Limb (tissue), 2 donors: ENCODE data around the gene DEXI.

Source experiments
- DNase-seq, 2 donors: peaks; one replicate each; pipeline ENCODE4 v3.0.0-alpha.2; 2016; ENCODE audit errors: extremely low spot score in 2 of 2

DEXI gene

DNA sequence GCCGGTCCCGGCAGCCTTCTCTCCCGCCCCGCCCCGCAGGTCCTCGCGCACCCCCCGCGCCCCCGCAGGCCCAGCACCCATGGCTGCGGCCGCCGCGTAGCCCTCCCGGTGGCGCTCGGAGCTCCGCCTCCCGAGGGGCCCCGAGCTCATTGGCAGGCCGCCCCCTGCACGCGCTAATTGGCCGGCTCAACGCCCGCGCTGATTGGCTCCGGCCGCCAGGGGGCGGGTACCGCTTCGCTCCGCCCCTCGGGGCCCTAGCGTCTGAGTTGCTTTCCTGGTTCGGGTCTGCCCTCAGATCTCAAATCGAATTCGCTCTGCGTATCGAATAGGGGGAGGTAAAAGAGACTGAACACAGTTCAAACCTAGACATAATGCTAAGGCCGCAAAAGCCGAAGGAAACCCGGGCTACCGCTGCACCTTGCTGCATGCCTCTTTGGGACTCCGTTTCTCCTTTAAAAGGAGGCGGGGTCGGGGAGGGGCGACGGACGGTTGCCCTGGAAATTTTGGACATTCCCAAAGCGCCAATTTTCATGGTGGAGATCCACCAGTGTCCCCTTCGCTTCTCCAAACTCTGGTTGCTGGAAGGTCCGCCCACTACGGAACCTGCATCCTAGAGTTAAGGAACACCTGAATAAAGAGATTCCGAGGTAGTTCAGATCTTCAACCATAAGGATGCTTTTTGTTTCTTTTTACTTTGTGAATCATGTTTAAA, at the start of gene DEXI:
Gene DEXI, minus strand, starts transcription at position 117 of the 712 bp plus-strand sequence. CDS start 463 bp downstream, outside the sequence.
- peak; percentile 89 to 96 for DNase-seq

DNA sequence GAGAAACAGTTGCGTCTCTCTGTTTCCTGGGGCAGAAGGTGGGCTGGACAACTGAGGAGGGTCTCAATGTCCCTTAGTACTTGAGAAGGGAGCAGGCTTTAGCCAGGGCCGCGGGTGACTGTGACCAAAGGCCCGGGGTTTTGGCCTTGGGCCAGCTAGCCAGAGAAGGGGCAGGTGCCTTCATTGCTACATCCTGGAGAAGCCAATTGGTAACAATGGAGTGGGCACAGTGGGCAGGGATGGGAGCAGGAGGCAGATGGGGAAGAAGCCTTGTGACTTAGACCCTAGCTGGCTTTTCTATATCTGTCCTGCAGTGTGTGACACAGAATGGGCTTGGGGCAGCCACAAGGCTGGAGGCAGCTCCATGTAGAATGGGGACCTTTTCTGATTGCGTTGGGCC, 48.1 kb upstream of the DEXI start:
- no peak for DNase-seq

DNA sequence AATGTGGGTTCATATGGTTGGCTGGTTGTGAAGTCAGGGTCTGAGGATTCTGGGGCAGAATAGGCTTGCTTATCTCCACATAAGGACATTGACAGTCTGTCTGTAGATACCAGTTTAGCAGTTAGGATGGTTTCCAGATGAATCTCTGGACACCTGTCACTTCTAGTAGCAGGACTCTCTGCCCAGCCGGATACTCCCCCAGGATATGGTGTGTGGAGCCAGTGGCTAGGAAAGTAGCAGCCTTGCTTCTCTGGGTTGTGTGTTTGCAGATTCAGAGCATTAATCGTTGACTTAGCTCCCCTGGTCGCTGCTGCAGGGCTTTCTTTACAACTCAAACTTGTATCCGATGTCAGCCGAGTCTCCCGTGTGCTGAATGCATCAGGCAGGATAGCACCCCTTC, 47.3 kb upstream of the DEXI start:
- DNase-seq = no peak

DNA sequence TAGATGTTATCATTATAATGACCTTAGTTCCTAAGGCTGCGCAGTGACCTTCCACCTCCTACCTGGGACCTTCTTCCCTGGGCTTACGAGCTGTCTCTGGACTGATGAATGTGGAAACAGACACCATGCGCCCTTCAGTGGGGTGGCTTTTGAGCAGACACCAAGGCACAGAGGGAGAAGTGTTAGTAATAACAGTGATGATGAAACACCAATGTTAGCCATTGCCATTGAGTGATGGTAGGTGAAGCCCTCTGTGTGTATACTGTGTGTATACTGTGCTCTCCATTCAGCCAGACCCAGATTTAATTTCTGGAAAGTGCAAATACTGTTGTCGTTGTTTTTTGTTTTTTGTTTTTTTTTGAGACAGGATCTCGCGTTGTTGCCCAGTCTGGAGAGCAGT, 46.6 kb upstream of the DEXI start:
- no peak for DNase-seq

DNA sequence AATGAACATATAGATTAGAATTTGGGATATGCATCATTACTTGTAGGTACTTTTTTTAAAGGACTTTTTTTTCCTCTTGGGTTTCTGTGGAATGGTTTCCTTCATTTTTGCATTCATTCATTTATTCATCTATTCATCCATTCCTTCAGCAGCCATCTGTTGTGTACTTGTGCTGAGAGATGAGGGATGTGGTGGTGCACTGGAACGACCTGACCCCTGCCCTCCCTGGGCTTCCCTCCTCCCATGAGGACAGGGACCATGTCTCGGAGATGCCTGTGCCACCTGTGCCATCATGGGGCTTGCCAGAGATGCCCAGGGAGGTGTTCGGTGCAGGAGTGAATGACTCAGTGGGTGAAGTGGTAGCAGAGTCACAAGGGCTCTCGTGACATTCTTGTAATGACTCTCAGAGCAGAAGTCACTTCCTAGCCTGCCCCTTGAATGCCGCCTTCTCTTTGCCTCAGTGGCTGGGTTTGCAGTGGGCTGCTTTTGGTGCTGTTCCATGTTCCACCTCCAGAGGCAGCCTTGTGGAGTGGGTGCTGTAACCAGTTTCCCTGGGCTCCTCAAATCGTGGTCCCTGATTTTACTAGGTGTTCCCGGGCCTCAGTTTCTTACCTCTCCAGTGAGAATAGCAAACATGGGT, 46.0 kb upstream of the DEXI start:
- no peak for DNase-seq

DNA sequence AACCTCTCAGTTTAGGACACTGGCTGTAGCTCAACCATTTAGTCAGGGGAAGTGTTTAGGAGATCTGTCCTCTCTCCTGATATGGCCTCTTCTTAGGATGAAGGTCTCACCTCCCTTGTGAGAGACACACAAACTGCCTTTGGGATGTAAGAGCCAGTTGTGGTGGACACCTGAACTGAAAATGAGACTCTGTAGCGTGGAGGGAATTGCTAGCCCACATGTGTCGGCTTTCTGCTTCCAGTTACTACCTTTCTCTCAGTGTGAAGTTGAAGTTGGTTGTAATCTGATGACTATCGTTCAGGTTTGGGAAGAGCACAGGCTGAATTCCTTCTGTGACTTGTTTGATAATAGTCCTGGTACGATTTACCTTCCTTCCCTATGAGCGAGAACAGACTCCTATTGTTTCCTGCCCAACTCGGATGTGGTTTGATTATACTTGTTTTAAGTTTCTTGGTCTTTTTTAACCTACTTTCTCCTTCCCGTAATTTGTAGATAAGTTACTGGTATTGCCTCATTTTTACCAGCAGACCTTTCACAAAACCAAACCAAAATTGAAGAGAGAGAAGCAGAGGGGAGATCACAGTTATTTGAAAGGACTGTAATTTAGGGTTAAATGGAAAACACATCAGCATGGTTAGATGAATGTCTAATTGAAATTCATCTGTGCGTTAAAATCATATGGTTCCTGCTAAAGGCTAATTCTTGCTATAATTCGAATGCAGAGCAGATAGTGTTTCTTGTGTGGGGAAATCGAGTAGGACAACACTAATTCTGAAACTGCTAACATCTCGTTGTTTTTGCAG, 45.3 kb upstream of the DEXI start:
- no peak for DNase-seq

DNA sequence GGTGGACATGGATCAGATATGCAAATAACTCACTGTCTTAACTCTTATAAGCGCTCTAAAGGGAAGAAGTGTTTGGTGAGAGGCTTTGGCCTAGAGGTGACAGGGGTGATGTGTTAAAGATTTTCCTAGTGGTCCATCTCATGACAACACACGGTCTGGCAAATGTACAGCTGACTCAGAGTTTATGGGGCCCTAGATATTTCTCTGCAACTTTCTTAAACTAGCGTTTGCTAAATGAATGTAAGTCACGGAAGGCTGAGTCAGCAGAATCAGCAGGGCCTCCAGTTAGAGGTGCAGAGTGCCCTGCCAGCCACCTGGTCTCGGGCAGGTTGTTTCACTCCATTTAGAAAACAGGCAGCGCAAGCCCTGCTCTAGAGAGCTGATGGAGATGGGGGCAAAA, 42.2 kb upstream of the DEXI start:
- no peak for DNase-seq

DNA sequence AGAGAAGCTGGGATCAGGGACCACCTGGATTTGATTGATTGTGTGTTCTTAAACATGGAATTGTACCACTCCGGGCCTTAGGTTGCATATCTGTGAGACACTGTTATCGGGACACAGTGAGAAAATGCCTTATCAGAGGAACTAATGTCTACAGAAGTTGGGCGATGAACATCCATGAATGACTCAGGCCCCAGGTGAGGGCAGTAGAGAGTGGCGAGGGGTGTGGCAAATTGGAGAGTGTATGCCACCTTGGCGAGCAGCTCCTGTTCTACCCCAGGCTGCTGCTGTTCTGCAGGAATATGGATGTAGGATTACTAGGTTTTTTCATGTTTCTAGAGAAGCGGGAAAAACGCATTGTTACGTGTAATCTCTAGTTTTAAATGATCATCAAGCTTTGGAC, 40.9 kb upstream of the DEXI start:
- no peak for DNase-seq

DNA sequence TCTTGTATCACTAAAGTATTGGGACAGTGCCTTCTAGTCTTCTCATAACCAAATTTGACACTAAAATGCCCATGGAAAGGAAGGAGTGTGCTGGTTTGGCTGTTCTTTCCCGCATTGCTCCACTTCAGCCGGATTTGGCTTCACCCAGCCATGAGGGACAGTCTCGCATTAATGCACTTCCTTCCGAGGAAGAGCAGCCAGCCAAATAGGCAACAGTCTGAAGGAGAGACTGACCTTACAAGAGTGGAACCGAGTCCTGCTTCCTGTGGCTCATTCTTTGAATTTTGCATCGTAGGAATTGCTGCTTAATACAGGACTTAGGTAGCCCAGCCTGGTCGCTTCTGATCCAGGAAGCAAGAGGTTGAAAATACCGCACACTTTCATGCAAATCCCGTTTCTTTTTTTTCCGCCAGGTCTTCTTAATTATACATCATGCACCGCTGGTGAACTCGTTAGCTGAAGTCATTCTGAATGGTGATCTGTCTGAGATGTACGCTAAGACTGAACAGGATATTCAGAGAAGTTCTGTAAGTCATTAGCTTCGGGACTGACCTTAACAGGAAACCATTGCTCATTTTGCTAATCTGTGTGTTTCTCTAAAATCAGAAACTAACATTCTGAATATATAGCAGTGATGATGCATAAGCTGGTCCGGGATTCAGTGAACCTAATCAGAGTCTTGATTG, 40.3 kb upstream of the DEXI start:
- DNase-seq = no peak

DNA sequence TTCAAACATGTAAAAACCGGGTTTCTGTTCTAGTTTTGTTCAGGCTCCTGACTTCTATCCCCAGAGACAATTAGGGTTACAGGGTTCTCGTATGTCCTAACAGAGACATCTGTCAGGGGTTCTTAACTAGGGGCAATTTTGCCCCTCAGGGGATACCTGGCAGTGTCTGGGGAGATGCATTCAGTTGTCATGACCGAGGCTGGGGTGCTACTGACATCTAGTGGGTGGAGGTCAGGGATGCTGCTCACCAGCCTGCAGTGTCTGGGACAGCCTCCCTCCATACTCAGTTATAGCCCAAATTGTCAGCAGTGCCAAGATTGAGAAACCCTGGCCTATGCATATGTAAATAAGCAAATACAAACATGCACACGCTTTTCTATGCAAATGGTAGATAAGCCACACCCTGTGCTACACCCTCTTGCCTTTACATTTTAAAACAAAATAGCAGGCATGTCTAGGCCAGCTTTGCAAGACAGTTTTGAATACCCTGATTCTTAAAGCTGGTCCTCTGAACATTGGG, 39.5 kb upstream of the DEXI start:
- DNase-seq = no peak

DNA sequence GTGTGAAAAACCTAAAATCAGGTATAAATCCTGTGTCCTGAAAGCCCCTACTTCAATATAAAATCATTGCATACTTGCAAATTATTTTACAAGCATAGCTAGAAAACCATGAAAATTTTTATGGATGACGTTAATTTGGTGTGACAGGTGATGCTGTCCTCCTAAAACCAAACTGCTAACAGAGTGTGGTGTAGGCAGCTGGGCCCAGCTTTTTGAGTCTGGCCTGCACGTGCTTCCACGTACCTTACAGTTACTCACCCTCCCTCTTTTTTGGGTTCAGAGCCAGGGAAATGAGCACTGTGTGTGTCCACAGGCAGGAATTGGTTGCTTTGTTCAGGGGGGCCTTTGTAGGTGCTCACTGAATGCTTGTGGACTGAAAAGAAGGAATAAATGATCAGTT, 38.5 kb upstream of the DEXI start:
- peak in 1 of 2 donors; percentile 34 for DNase-seq

DNA sequence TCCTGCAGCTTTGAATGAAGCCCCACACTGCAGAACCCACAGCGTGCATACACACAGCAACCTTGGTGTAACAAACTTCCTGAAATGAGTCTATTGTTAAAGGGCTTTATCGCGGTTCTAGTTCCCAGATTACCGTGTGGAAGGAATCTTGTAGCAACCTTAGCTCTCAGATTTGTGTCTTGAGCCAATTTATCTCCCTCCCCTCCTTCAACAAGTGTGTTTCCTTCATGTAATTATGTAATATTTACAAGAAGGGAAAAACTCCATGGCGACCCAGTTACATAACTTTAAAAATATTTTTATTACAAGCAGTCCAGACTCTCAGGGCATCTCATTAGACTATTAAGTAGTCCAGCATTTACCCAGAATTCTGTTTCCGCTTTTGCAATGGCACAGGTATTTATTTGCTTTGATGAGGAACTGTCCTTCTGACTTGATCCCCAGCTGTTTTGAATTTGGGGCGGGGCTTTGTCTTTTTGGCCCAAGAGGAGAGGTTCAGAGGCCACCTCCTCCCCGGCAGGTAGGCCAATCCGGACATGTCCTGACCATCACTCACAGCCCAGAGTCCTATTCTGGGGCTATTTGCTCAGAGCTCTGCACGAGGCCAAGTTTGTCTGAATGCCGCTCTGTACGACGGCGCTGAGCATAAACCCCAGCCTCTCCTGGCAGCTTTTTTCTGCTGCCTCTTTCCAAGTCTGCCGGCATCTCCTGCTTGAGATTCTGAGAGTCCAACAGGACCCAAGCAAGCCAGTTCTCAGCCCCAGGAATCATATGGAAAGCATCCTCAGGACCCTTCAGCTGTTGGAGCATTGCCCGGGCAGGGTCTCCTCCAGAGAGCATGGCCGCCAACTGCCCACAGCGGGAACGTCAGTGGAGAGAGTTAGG, 37.7 kb upstream of the DEXI start:
- peak; percentile 58 to 72 for DNase-seq

DNA sequence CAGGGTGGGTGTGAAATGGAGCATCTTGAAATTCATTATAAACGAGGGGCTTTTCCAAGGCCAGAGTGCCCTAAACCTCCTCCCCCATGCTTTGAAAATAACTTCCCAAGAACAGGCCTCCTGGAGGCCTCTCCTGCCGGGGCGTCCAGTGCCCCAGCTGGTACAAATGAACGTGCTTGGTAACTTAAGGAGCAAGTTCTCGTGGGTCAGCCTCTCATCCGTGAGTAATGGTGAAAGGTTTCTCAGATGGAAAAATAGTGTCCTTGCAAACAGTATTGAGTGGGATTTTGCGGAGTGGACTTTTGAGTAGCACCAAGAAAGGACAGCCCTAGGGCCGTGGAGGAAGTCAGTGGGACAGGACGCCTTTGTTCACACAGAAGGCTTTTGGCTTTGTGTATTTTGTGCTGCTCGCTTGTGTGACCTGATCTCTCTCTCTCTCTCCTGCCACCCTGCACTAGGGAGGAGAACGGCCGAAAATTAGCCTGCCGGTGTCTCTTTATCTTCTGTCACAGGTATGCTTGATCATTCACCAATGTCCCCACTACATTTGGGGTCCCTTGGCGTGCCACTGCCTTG, 36.7 kb upstream of the DEXI start:
- DNase-seq = no peak

DNA sequence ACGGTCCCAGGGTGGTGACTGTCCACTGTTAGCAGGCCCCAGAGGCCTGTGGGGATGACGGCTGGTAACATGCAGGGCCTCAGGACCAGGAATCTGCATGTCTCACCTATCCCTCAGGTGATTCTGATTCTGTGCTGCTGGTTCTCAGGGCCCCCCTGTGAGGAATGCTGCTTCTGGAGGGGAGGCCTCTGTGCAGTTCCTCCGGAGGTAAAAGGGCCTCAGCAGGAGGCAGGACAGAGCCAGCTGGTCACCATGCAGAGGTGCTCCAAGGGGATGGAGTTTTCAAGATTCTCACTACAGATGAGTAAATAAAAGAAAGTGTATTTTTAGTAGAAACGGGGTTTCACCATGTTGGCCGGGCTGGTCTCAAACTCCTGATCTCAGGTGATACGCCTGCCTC, 35.9 kb upstream of the DEXI start:
- no peak for DNase-seq

DNA sequence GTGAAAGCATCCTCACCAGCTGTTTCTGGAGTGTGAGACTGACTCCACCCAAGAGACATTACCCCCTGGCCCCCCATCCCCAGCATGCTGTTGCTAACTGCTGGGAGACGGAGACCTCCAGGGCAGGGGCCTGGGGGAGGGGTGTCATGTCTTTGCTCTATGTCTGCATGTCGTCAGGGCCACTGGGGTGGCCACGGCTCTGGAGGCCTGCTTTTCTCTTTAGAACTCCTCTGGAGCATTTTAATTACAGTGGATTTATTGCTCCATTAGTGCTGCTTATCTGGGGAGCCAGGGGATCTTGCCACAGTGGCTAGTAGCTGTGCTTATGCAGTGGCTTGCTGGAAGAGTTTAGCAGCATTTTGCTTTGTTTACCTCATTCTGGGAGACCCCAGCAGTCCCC, 34.4 kb upstream of the DEXI start:
- peak in 1 of 2 donors; percentile 54 for DNase-seq

DNA sequence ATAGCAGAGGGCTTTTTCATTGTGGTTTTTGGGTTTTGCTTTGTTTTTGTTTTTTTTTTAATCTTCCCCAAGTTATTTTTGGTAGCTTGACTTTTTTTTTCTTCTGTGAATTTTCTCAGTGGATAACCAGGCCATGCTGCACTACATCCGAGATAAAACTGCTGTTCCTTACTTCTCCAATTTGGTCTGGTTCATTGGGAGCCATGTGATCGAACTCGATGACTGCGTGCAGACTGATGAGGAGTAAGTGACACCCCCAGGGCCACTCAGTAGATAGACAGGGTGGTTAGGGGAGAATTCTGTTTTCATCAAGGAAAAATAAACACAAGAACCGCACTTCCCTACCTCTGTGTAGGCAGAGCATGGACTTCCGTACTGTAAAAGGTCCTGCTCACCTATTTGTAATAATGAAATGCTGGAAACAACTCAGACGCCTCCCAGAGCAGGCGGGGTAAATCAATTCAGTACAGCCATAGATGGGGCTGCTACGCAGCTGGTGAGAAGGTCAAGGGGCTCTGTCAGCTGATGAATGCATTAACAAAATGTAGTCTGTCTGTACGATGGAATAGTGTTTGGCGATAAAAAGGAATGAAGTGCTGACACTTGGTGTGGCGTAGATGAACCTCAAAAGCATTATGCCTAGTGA, 30.7 kb upstream of the DEXI start:
- no peak for DNase-seq

DNA sequence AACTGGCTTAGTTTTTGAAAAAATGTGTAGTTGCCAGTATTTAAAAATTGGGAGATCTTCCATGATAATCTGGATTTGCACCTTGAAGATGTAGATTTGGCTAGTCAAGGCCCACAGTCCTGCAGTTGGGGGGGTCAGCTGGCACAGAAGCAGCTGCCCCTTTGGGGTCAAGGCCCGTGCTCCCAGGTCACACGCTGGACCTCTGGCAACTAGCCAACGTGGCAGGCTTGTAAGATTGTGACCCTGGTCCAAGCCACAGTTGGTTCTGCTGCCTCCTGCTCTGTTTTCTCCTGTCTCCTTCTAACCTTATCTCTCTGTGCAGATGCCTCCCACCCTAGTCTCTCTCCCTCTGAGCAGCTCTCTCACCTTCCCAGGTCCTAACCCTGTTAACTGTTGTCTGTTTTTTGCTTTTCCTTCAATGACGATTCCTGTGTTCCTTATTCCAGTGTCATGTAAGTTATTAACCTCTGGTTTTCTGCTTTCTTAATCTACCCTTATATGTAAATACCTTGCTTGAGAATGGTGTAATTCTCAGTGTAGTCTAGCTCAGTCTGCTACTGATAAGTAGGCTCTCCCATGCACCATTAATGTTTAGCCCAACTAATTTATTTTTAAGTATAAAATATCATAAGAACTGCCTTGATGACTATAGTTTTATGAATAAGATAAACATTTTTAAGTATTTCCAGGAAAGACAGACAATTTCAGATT, 30.0 kb upstream of the DEXI start:
- DNase-seq = no peak

DNA sequence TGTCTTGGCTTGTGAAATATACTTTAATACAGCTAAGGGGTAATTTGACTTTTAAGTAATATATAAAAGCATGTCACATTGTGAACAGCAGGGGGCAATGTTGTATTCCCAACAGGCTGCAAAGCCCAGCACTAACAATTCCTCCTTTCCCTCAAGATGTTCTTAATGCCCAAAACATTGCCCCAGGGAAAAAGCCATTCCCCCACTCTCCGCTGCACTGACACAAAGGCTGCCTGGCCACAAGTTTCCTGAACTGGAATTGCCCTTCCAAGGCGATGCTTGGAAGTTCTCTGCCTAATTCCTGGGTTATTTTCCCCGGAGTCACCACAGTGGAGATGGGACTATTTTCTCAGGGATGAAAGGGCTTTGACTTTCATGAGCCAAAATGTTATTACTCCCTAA, 29.3 kb upstream of the DEXI start:
- peak; percentile 59 to 90 for DNase-seq

DNA sequence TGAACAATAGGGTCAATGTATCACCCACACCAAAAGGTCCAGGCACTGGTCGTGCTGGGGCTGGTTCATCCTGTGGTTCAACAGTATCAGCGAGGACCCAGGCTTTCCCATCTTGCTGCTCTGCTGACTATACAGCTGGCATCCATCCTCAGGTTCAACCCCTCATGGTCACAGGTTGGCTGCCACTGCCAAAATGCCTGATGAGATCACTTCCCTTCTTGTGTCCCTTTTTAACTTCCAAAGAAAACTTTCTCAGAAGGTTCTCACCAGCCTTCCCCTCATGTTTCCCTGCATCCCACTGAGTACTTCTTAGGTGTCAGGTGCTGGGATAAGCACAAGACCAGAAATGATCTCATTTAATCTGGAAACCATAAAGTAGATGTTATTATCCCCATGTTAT, 27.8 kb upstream of the DEXI start:
- DNase-seq = no peak
